ENCODE results near the gene ARHGAP10.

ARHGAP10 gene

GRCh38 chr4:147831551-147832171 is 99.8 kb downstream of the ARHGAP10 start:
- Histone ChIP-seq H3K4me3 (ENCODE audit: insufficient read depth, low read depth, low read length) (no peak overlapping the region), H3K27me3 (ENCODE audit: control insufficient read depth, insufficient read depth, low read length, poor library complexity, severe bottlenecking) (no peaks in the 10 kb centered on the region), H3K9me3 (ENCODE audit: control insufficient read depth, low read length) (no peaks in the 10 kb centered on the region), H3K36me3 (ENCODE audit: control insufficient read depth, insufficient read depth, low read length) (no peaks in the 10 kb centered on the region), H3K4me1 (ENCODE audit: control insufficient read depth, insufficient read depth, low read length) (peaks cover 8% of the 10 kb centered on the region), H3K27ac (ENCODE audit: insufficient read depth, low read depth, low read length, poor library complexity, severe bottlenecking) (no peak overlapping the region)
- 85 to 88% methylated on average over 5 of the region's 5 CpGs for WGBS, 2 experiments

GRCh38 chr4:147833254-147833653 is 101.4 kb downstream of the ARHGAP10 start:
- Histone ChIP-seq H3K4me3 (ENCODE audit: insufficient read depth, low read depth, low read length) (no peak overlapping the region), H3K36me3 (ENCODE audit: control insufficient read depth, insufficient read depth, low read length) (no peaks in the 10 kb centered on the region), H3K27ac (ENCODE audit: insufficient read depth, low read depth, low read length, poor library complexity, severe bottlenecking) (no peak overlapping the region), H3K9me3 (ENCODE audit: control insufficient read depth, low read length) (no peaks in the 10 kb centered on the region), H3K4me1 (ENCODE audit: control insufficient read depth, insufficient read depth, low read length) (peaks cover 4% of the 10 kb centered on the region), H3K27me3 (ENCODE audit: control insufficient read depth, insufficient read depth, low read length, poor library complexity, severe bottlenecking) (no peaks in the 10 kb centered on the region)
- 89 to 98% methylated on average over 2 of the region's 2 CpGs for WGBS, 2 experiments

DNA sequence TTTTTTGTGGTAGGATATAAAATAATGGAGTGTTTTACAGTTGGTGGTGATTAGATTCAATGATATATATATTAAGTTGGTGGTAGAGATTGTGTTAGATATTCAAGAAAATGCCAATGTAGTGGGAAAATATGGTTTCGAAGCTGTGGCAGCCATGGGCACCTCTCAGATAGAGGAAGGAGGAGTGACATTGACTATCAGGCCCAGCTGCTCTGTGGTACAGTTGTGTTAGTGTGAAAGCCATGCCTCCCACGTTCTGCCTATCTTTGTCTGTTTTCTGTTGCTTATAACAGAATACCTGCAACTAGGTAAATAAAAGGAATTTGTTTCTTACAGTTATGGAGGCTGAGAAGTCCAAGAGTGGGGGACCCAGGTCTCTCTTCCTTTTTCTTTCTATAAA is 101.9 kb downstream of the ARHGAP10 start:
- H3K36me3 ChIP-seq (ENCODE audit: control insufficient read depth, insufficient read depth, low read length), result no peaks in the 10 kb centered on the region
- H3K27ac ChIP-seq (ENCODE audit: insufficient read depth, low read depth, low read length, poor library complexity, severe bottlenecking), result no peak overlapping the region
- no peaks in the 10 kb centered on the region for H3K9me3 ChIP-seq (ENCODE audit: control insufficient read depth, low read length)
- no peak overlapping the region for H3K4me3 ChIP-seq (ENCODE audit: insufficient read depth, low read depth, low read length)
- peaks cover 4% of the 10 kb centered on the region for H3K4me1 ChIP-seq (ENCODE audit: control insufficient read depth, insufficient read depth, low read length)
- 90 to 100% methylated on average over 2 of the region's 2 CpGs for WGBS, 2 experiments
- H3K27me3 ChIP-seq (ENCODE audit: control insufficient read depth, insufficient read depth, low read length, poor library complexity, severe bottlenecking), result no peaks in the 10 kb centered on the region

- Histone ChIP-seq H3K9me3 (ENCODE audit: control insufficient read depth, low read length) (no peaks in the 10 kb centered on the region), H3K27ac (ENCODE audit: insufficient read depth, low read depth, low read length, poor library complexity, severe bottlenecking) (no peak overlapping the region), H3K27me3 (ENCODE audit: control insufficient read depth, insufficient read depth, low read length, poor library complexity, severe bottlenecking) (no peaks in the 10 kb centered on the region), H3K36me3 (ENCODE audit: control insufficient read depth, insufficient read depth, low read length) (no peaks in the 10 kb centered on the region), H3K4me3 (ENCODE audit: insufficient read depth, low read depth, low read length) (no peak overlapping the region), H3K4me1 (ENCODE audit: control insufficient read depth, insufficient read depth, low read length) (peaks cover 4% of the 10 kb centered on the region)
- 80 to 89% methylated on average over 3 of the region's 3 CpGs for WGBS, 2 experiments
These were observed 102.6 kb downstream of the ARHGAP10 start for GRCh38 chr4:147834480-147834879.

- no peaks in the 10 kb centered on the region for H3K9me3 ChIP-seq (ENCODE audit: control insufficient read depth, low read length)
- no peak overlapping the region for H3K4me3 ChIP-seq (ENCODE audit: insufficient read depth, low read depth, low read length)
- H3K27me3 ChIP-seq (ENCODE audit: control insufficient read depth, insufficient read depth, low read length, poor library complexity, severe bottlenecking), result no peaks in the 10 kb centered on the region
- 91 to 98% methylated on average over 6 of the region's 6 CpGs for WGBS, 2 experiments
- H3K4me1 ChIP-seq (ENCODE audit: control insufficient read depth, insufficient read depth, low read length), result no peaks in the 10 kb centered on the region
- no peaks in the 10 kb centered on the region for H3K36me3 ChIP-seq (ENCODE audit: control insufficient read depth, insufficient read depth, low read length)
- H3K27ac ChIP-seq (ENCODE audit: insufficient read depth, low read depth, low read length, poor library complexity, severe bottlenecking), result no peak overlapping the region
These were observed 104.9 kb downstream of the ARHGAP10 start for GRCh38 chr4:147836807-147837206.

DNA sequence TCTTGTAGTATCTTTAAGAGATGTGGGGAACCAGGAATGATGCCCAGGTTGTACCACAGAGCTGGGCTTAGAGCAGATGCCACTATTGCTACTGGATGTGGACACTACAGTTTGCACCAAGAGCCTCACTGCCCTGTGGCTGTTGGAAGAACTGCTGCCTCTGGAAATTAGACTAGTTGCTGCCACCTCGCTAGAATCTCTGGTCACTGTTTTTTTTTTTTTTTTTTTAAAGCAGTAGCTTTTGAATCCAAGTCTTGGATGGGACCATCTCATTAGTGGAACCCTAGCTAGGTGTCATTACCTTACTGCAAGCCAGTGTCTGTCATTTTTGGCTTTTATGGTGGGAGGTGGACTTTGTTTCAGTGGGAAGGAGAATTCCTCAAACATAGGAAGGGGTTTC is 105.5 kb downstream of the ARHGAP10 start:
- H3K36me3 ChIP-seq (ENCODE audit: control insufficient read depth, insufficient read depth, low read length), result no peaks in the 10 kb centered on the region
- WGBS, 2 experiments, result 71 to 73% methylated on average over 1 of the region's 1 CpG
- no peaks in the 10 kb centered on the region for H3K4me1 ChIP-seq (ENCODE audit: control insufficient read depth, insufficient read depth, low read length)
- no peaks in the 10 kb centered on the region for H3K9me3 ChIP-seq (ENCODE audit: control insufficient read depth, low read length)
- no peak overlapping the region for H3K4me3 ChIP-seq (ENCODE audit: insufficient read depth, low read depth, low read length)
- H3K27me3 ChIP-seq (ENCODE audit: control insufficient read depth, insufficient read depth, low read length, poor library complexity, severe bottlenecking), result no peaks in the 10 kb centered on the region
- H3K27ac ChIP-seq (ENCODE audit: insufficient read depth, low read depth, low read length, poor library complexity, severe bottlenecking), result no peak overlapping the region

DNA sequence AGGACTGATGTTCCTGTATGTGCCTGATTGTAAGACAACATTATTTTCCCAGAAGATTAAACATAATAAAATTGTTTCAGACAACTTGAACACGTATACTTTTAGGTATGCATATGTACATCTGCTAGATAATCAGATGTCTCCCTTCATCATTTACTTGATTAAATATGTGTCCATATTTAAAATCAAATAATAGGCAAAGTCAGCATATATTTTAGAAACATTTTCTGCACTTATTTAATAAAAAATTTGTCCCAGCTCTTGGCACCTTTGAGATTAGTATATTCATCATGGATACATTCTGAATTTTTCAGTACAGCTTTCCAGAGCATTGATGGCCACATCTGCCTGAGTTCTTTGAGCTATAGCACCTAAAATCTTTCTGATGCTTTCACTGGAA is 106.0 kb downstream of the ARHGAP10 start:
- Histone ChIP-seq H3K4me3 (ENCODE audit: insufficient read depth, low read depth, low read length) (no peak overlapping the region), H3K4me1 (ENCODE audit: control insufficient read depth, insufficient read depth, low read length) (no peaks in the 10 kb centered on the region), H3K36me3 (ENCODE audit: control insufficient read depth, insufficient read depth, low read length) (no peaks in the 10 kb centered on the region), H3K27me3 (ENCODE audit: control insufficient read depth, insufficient read depth, low read length, poor library complexity, severe bottlenecking) (no peaks in the 10 kb centered on the region), H3K27ac (ENCODE audit: insufficient read depth, low read depth, low read length, poor library complexity, severe bottlenecking) (no peak overlapping the region), H3K9me3 (ENCODE audit: control insufficient read depth, low read length) (no peaks in the 10 kb centered on the region)
- 100% methylated on average over 1 of the region's 1 CpG; no CpG with 5 or more reads in 1 of the 2 experiments for WGBS, 2 experiments

DNA sequence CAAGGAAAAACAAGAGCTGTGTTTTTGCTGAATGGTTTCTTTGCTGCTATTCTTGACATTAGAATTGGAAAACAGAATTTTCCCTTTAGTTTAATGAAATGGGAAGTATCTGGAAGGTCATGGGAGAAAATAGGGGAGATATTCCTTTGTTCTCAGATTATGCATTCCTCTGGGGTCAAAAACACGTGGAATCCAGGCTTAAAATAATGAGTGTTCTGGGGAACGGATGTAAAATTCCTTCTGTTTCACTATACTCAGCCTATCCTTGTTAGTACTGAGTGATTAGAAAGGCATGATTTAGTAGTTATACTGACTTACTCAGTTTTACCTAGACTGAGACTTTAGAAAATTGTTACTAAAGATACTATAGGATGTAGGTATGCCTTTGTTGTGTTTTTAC is 107.3 kb downstream of the ARHGAP10 start:
- H3K4me3 ChIP-seq (ENCODE audit: insufficient read depth, low read depth, low read length), result no peak overlapping the region
- H3K27me3 ChIP-seq (ENCODE audit: control insufficient read depth, insufficient read depth, low read length, poor library complexity, severe bottlenecking), result no peaks in the 10 kb centered on the region
- H3K36me3 ChIP-seq (ENCODE audit: control insufficient read depth, insufficient read depth, low read length), result no peaks in the 10 kb centered on the region
- no peak overlapping the region for H3K27ac ChIP-seq (ENCODE audit: insufficient read depth, low read depth, low read length, poor library complexity, severe bottlenecking)
- WGBS, 2 experiments, result 61 to 73% methylated on average over 2 of the region's 2 CpGs
- H3K4me1 ChIP-seq (ENCODE audit: control insufficient read depth, insufficient read depth, low read length), result no peaks in the 10 kb centered on the region
- H3K9me3 ChIP-seq (ENCODE audit: control insufficient read depth, low read length), result no peaks in the 10 kb centered on the region

- Histone ChIP-seq H3K9me3 (ENCODE audit: control insufficient read depth, low read length) (no peaks in the 10 kb centered on the region), H3K4me1 (ENCODE audit: control insufficient read depth, insufficient read depth, low read length) (peaks cover 1% of the 10 kb centered on the region), H3K4me3 (ENCODE audit: insufficient read depth, low read depth, low read length) (no peak overlapping the region), H3K36me3 (ENCODE audit: control insufficient read depth, insufficient read depth, low read length) (no peaks in the 10 kb centered on the region), H3K27me3 (ENCODE audit: control insufficient read depth, insufficient read depth, low read length, poor library complexity, severe bottlenecking) (no peaks in the 10 kb centered on the region), H3K27ac (ENCODE audit: insufficient read depth, low read depth, low read length, poor library complexity, severe bottlenecking) (no peak overlapping the region)
- 94% methylated on average over 2 of the region's 3 CpGs; no CpG with 5 or more reads in 1 of the 2 experiments for WGBS, 2 experiments
These were observed 107.8 kb downstream of the ARHGAP10 start for GRCh38 chr4:147839663-147840062.

DNA sequence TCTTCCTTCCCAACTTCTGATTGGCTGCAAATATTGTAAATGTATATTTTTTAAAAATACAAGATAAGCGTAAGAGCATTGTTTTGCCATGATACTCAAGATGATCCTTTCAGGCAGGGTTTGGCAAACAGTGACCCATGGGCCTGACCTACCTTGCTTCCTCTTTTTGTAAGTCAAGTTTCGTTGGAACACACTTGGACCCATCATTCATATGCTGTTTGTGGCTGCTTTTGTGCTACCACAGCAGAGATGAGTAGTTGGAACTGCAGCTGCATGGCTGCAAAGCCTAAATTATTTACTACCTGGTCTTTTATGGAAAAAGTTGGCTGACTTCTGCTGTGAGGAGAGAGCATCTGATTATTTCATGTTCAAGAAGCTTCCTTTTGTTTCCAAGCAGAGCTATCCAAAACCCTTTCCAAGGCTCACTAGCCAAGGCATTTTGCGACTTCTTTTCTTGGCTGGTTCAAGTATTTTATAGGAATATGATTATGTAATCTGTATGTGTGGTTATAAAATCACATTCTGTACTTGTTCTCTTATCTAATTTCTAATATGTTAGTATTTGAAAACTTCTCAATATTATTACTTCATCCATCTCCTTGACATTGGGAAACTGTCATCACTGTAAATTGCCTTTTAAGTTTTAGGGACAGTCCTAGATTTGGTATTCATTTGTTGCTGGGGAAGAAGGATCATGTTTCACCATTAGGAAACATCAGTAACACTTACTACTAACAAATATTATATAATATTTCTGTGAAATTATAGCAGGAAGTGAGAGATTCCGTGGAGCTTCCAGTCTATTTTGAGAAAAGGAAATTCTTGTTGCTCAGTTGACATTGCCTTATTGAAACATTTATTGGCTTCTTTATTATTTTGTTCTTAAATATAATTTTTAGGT is 109.2 kb downstream of the ARHGAP10 start:
- Histone ChIP-seq H3K4me1 (ENCODE audit: control insufficient read depth, insufficient read depth, low read length) (peaks cover 5% of the 10 kb centered on the region), H3K27me3 (ENCODE audit: control insufficient read depth, insufficient read depth, low read length, poor library complexity, severe bottlenecking) (no peaks in the 10 kb centered on the region), H3K9me3 (ENCODE audit: control insufficient read depth, low read length) (no peaks in the 10 kb centered on the region), H3K27ac (ENCODE audit: insufficient read depth, low read depth, low read length, poor library complexity, severe bottlenecking) (no peak overlapping the region), H3K36me3 (ENCODE audit: control insufficient read depth, insufficient read depth, low read length) (no peaks in the 10 kb centered on the region), H3K4me3 (ENCODE audit: insufficient read depth, low read depth, low read length) (no peak overlapping the region)
- 85 to 93% methylated on average over 2 of the region's 4 CpGs for WGBS, 2 experiments

All from ectodermal cell (in vitro differentiated cells).